HCT116 (cell line): Measurements from ENCODE around the gene NPIPB8. TPM values are rescaled to one million over a fixed set of nuclear protein-coding genes. Genes with fewer than 3 reads are reported as not detected.
A peak's percentile ranks its signal among the peaks of the same experiment; 100 is the strongest.
"Not testable (repeated sequence)": the region's sequence is repeated elsewhere in the genome, so short reads cannot be mapped to it uniquely, and the experiment has no call there.

Experiments
- ATAC-seq: fragments of 200-7000 bp; cut with Tn5 transposase; 2 replicates; pipeline ENCODE4 v1.9.1; 2020; ENCODE audit warnings: mild to moderate bottlenecking, moderate library complexity
- BruUV-seq: library from RNA; stranded (reverse); fragments of 400-500 nt; replicated peaks from 2 replicates; lab custom pipeline; 2021; lab: Mats Ljungman, UMichigan
- CTCF ChIA-PET: fragments of 300-600 bp; sonication (Branson Sonifier 250); formaldehyde crosslinking; loops from one replicate; lab custom pipeline; 2021; ENCODE audit warnings: antibody characterized with exemption; lab: Charles Lee
- POLR2A ChIA-PET: fragments of 300-600, 350-600 bp; sonication (Branson Sonifier 250); formaldehyde crosslinking; loops from one replicate; lab custom pipeline; 2021; ENCODE audit warnings: antibody characterized with exemption; lab: Charles Lee
- RAD21 ChIA-PET, 2 experiments: fragments of 300-600 bp; sonication (Branson Sonifier 250); formaldehyde crosslinking; loops; one replicate each; lab custom pipeline; 2023; ENCODE audit warnings: low total read pairs in 2 of 2; ENCODE audit not compliant: uncharacterized antibody in 2 of 2, unreplicated experiment in 2 of 2, low non-redundant PET in 1 of 2; lab: Charles Lee
- DNase-seq: peaks from one replicate; pipeline ENCODE4 v3.0.0-alpha.2; 2010; ENCODE audit warnings: low read depth, low spot score
- H2AFZ ChIP-seq: fragments of 200-600 bp; shearing (Covaris generic), sonication (generic); 2 replicates; pipeline ENCODE4 v1.6.1; 2017; ENCODE audit warnings: low read depth, mixed run types, mixed read lengths, antibody characterized with exemption, low read length; ENCODE audit not compliant: poor library complexity, severe bottlenecking
- H3K27ac ChIP-seq: 2 replicates; pipeline ENCODE4 v1.5.1; 2012; ENCODE audit warnings: low read depth, low read length
- H3K27me3 ChIP-seq: fragments of 200-600 bp; sonication (generic); 2 replicates; pipeline ENCODE4 v1.6.1; 2016; ENCODE audit warnings: mixed run types, low read length, mixed read lengths; ENCODE audit not compliant: insufficient read depth
- H3K36me3 ChIP-seq, 2 experiments: fragments of 200-500 bp in 1 of 2; fragments of 200-600 bp in 1 of 2; sonication (Bioruptor generic) in 1 of 2; sonication (generic) in 1 of 2; 2 replicates each; pipeline versions ENCODE4 v1.5.1 to v1.6.1; 2014 to 2016; ENCODE audit warnings: low read length in 2 of 2, inconsistent platforms in 1 of 2, mixed read lengths in 1 of 2, mixed run types in 1 of 2; ENCODE audit not compliant: insufficient read depth in 2 of 2, control insufficient read depth in 1 of 2
- H3K4me1 ChIP-seq, 2 experiments: fragments of 200-600 bp in 1 of 2; sonication (generic) in 1 of 2; 2 replicates each; pipeline versions ENCODE4 v1.5.1 to v1.6.1; 2012 to 2017; ENCODE audit warnings: low read length in 2 of 2, inconsistent platforms in 1 of 2, mild to moderate bottlenecking in 1 of 2, mixed read lengths in 1 of 2, mixed run types in 1 of 2, moderate library complexity in 1 of 2; ENCODE audit not compliant: insufficient read depth in 2 of 2, control insufficient read depth in 1 of 2
- H3K4me2 ChIP-seq: fragments of 200-600 bp; sonication (generic); 2 replicates; pipeline ENCODE4 v1.6.1; 2017; ENCODE audit warnings: mixed run types, low read length, mixed read lengths
- H3K4me3 ChIP-seq, 2 experiments: fragments of 200-600 bp in 1 of 2; sonication (generic) in 1 of 2; replicated peaks in 1 of 2; 2 replicates each; pipeline ENCODE4 v1.5.1; 2011 to 2016; ENCODE audit warnings: low read length in 2 of 2, control low read depth in 1 of 2, low read depth in 1 of 2, mild to moderate bottlenecking in 1 of 2, mixed read lengths in 1 of 2, mixed run types in 1 of 2
- H3K79me2 ChIP-seq: fragments of 200-600 bp; sonication (generic); 2 replicates; pipeline ENCODE4 v1.6.1; 2017; ENCODE audit warnings: mild to moderate bottlenecking, mixed run types, low read length, moderate library complexity, mixed read lengths; ENCODE audit not compliant: insufficient read depth
- H3K9ac ChIP-seq: fragments of 200-600 bp; sonication (generic); 2 replicates; pipeline ENCODE4 v1.6.1; 2016; ENCODE audit warnings: low read length, mixed read lengths
- H3K9me2 ChIP-seq: fragments of 200-600 bp; sonication (generic), shearing (Covaris generic); 2 replicates; pipeline ENCODE4 v1.6.1; 2017; ENCODE audit warnings: mixed run types, mild to moderate bottlenecking, moderate library complexity; ENCODE audit not compliant: insufficient read depth
- H3K9me3 ChIP-seq, 2 experiments: fragments of 200-500 bp in 1 of 2; fragments of 200-600 bp in 1 of 2; sonication (Bioruptor generic) in 1 of 2; sonication (generic) in 1 of 2; 2 replicates each; pipeline ENCODE4 v1.6.1; 2014 to 2017; ENCODE audit warnings: low read length in 2 of 2, mixed read lengths in 2 of 2, inconsistent platforms in 1 of 2, low read depth in 1 of 2, mild to moderate bottlenecking in 1 of 2, mixed run types in 1 of 2, moderate library complexity in 1 of 2; ENCODE audit not compliant: control insufficient read depth in 1 of 2, insufficient read depth in 1 of 2
- H4K20me1 ChIP-seq: fragments of 200-600 bp; sonication (generic), shearing (Covaris generic); 2 replicates; pipeline ENCODE4 v1.6.1; 2017; ENCODE audit warnings: mixed run types, mild to moderate bottlenecking, moderate library complexity; ENCODE audit not compliant: insufficient read depth
- RAD21 ChIP-seq: IDR thresholded peaks from 2 replicates; pipeline ENCODE4 v1.6.1; 2012; ENCODE audit warnings: low read depth, mild to moderate bottlenecking
- intact Hi-C: fragments of 100-400 bp; cut with micrococcal nuclease; formaldehyde crosslinking; loops from 2 replicates; pipeline ENCODE4 v1.10.0; 2022
- total RNA-seq: library from RNA; stranded (reverse); gene quantifications from one replicate; pipeline ENCODE4 v1.2.1, GENCODE V29; 2021; ENCODE audit not compliant: unreplicated experiment
- TF ChIP-seq, protein P1 (sequence below), 3 experiments: fragments of 200-600 bp in 1 of 3; sonication (generic) in 1 of 3; IDR thresholded peaks in 2 of 3; conservative IDR thresholded peaks in 1 of 3; 2 replicates each; pipeline ENCODE4 v1.5.1; 2012 to 2017; ENCODE audit warnings: low read depth in 2 of 3, low read length in 2 of 3, antibody characterized with exemption in 1 of 3, borderline replicate concordance in 1 of 3, control low read depth in 1 of 3, mild to moderate bottlenecking in 1 of 3, mixed read lengths in 1 of 3, mixed run types in 1 of 3, moderate library complexity in 1 of 3; ENCODE audit not compliant: insufficient read depth in 1 of 3

NPIPB8 gene
- total RNA-seq, 1 experiment from 2014 or later: 0.79 TPM

DNA sequence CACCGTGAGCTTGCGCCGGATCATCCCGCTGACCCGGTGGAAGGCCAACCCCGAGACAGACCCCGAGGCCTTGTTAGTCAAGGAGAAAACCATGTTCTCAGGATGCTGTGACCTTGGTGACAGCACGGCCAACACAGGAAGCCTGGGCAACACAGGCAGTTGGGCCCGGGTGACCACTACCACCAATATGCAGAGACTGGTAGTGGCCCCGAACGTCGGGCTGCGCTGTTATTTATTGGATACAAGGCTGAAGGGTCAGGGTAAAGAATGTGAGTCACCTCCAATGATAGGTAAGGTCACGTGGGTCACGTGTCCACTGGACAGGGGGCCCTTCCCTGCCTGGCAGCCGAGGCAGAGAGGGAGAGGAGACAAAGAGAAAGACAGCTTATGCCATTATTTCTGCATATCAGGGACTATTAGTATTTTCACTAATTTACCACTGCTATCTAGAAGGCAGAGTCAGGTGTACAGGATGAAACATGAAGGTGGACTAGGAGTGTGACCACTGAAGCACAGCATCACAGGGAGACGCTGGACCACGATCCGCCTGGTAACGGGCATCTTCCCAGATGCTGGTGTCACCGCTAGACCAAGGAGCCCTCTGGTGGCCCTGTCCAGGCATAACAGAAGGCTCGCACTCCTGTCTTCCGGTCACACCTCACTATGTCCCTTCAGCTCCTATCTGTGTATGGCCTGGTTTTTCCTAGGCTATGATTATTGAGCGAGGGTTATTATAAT lies 22.2 kb upstream of the NPIPB8 start:
- not testable (repeated sequence) for H3K4me1 ChIP-seq, H3K27ac ChIP-seq, H3K9me3 ChIP-seq, H3K79me2 ChIP-seq, H3K27me3 ChIP-seq, H3K36me3 ChIP-seq, BruUV-seq
- RAD21 ChIA-PET: interaction anchor here (0.6 to 1.0 kb wide), 2 partner anchors 66 to 338 kb away, joined by 3 to 4 read pairs; no protein-coding TSS in a partner anchor
- intact Hi-C loops: loop anchor here (5.0 kb wide), 1 partner anchor 338 kb away; no protein-coding TSS in a partner anchor
- TF ChIP-seq RAD21: peak; percentile 72
- TF ChIP-seq, protein P1, sequence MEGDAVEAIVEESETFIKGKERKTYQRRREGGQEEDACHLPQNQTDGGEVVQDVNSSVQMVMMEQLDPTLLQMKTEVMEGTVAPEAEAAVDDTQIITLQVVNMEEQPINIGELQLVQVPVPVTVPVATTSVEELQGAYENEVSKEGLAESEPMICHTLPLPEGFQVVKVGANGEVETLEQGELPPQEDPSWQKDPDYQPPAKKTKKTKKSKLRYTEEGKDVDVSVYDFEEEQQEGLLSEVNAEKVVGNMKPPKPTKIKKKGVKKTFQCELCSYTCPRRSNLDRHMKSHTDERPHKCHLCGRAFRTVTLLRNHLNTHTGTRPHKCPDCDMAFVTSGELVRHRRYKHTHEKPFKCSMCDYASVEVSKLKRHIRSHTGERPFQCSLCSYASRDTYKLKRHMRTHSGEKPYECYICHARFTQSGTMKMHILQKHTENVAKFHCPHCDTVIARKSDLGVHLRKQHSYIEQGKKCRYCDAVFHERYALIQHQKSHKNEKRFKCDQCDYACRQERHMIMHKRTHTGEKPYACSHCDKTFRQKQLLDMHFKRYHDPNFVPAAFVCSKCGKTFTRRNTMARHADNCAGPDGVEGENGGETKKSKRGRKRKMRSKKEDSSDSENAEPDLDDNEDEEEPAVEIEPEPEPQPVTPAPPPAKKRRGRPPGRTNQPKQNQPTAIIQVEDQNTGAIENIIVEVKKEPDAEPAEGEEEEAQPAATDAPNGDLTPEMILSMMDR (IDR thresholded peaks at IDR 0.05 in 2 of 3, conservative IDR thresholded peaks at IDR 0.05 in 1 of 3; ENCODE audit: borderline replicate concordance in 1 of 3, insufficient read depth in 1 of 3, low read depth in 2 of 3, low read length in 2 of 3): peak; percentile 50 to 68 (median 56)
- TF ChIP-seq, all 23 proteins: peak for 2; not testable (repeated sequence) for 21
- POLR2A ChIA-PET, H3K9me2 ChIP-seq, H3K4me2 ChIP-seq, H3K9ac ChIP-seq, H4K20me1 ChIP-seq, H3K4me3 ChIP-seq, H2AFZ ChIP-seq, DNase-seq, CTCF ChIA-PET: not testable (repeated sequence)
- ATAC-seq: peak; percentile 50

DNA sequence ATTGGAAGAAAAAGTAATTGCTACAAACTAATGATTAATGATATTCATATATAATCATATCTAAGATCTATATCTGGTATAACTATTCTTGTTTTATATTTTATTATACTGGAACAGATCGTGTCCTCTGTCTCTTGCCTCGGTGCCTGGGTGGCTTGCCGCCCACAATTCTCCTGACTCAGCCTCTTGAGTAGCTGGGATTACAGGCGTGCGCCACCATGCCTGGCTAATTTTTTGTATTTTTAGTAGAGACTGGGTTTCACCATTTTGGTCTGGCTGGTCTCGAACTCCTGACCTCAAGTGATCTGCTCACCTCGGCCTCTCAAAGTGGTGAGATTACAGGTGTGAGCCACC lies 21.7 kb upstream of the NPIPB8 start:
- not testable (repeated sequence) for H3K4me2 ChIP-seq

More for the DNA sequence above, 21.7 kb upstream of the NPIPB8 start:
- ATAC-seq, H3K9ac ChIP-seq, H3K79me2 ChIP-seq, H3K4me3 ChIP-seq, H3K4me1 ChIP-seq, CTCF ChIA-PET, H2AFZ ChIP-seq, H3K9me3 ChIP-seq, H3K27ac ChIP-seq, H3K9me2 ChIP-seq, BruUV-seq, H3K27me3 ChIP-seq, DNase-seq, POLR2A ChIA-PET, H4K20me1 ChIP-seq, H3K36me3 ChIP-seq: not testable (repeated sequence)
- intact Hi-C loops: loop anchor here (5.0 kb wide), 1 partner anchor 339 kb away; no protein-coding TSS in a partner anchor
- RAD21 ChIA-PET: interaction anchor here (0.6 to 1.0 kb wide), 2 partner anchors 66 to 338 kb away, joined by 3 to 4 read pairs; no protein-coding TSS in a partner anchor
